T1000 (cell line): Measurements from ENCODE around the gene TNS4.

Experiments
- DNase-seq: peaks from one replicate; lab custom pipeline; 2025; ENCODE audit warnings: mixed read lengths; lab: John Stamatoyannopoulos, UW

The TNS4 gene

GRCh38 chr17:40433551-40434415 lies 67.6 kb downstream of the TNS4 start:
- no peak for DNase-seq

DNA sequence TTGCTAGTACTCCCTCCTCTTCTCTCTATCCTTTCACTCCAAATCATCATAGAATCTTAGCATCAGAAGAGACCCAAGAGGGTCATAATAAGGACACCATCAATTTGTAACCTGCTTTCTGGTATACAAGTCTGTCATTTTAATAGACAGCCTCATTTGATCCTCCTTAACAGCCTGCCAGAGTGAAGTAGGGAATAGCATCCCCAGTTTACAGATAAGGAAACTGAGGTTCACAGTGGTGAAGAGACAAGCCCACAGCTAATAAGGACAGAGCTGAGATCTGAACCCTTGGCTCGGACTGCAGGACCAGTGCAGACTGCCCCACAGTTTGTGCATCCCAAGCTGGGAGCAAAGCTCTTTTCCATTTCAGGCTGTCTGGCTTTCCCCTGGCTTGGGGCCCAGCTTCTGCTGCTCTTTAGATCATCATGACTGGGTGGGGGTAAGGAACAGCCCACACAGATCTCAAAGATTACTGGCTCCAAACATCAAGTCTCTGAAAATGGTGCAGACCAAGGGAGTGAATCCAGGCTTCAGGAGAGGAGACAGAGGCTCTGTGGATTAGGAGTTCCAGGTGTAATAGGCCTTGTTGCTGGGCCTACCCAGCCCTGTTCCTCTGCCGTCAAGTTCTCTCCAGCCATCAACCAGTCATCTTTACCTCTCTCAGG lies 68.4 kb downstream of the TNS4 start:
- DNase-seq: no peak

GRCh38 chr17:40431231-40431602 lies 70.2 kb downstream of the TNS4 start:
- DNase-seq: no peak

- no peak for DNase-seq
These were observed 70.9 kb downstream of the TNS4 start for GRCh38 chr17:40430272-40431230.

DNA sequence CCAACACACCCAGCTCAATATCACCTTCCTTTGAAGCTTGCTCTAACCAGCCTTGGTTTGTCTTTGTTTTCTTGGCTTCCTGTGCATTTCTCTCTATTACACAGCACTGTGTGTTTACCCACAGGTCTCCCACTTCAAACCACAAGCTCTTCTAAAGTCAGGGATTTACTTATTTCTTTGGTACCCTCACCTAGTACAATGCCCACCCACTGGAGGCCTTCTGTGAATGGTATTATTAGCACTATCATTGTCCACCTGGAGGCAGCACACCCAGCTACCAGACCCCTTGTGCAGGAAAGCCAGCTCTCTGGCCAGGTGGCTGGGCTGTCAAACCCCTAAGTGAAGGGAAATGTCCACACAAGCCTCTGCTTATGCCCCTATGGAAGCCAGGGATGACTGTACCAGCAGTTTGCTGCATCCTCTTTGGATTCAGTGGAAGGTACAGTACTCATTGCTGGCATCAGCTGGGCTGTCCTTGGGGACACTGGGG lies 74.4 kb downstream of the TNS4 start:
- no peak for DNase-seq
